Measurements from ENCODE around the gene NR6A1.

Gene NR6A1

GRCh38 chr9:124486778-124487259, 284.3 kb downstream of the NR6A1 start:
- Histone ChIP-seq H4K91ac (ENCODE audit: low read length) (no peak overlapping the region), H2BK120ac (ENCODE audit: low read depth, low read length) (no peak overlapping the region), H3K4ac (ENCODE audit: low read depth in 1 of 2, low read length in 2 of 2) (no peak overlapping the region), H2AFZ (ENCODE audit: low read depth, low read length) (no peak overlapping the region), H3K14ac (ENCODE audit: low read length in 2 of 2) (no peak overlapping the region), H4K8ac (ENCODE audit: low read length) (no peak overlapping the region), H3K27me3 (ENCODE audit: control insufficient read depth in 1 of 2, insufficient read depth in 1 of 2, low read length in 2 of 2) (peaks cover 62 to 85% of the 10 kb centered on the region in 2 experiments), H3K18ac (ENCODE audit: low read depth in 1 of 2, low read length in 2 of 2) (no peak overlapping the region), H2BK12ac (ENCODE audit: low read length in 2 of 2) (no peak overlapping the region), H3K9ac (ENCODE audit: low read length) (no peak overlapping the region), H2AK5ac (ENCODE audit: low read length, severe bottlenecking) (no peak overlapping the region), H3K4me1 (ENCODE audit: control insufficient read depth, insufficient read depth, low read depth, low read length) (peaks cover 1% of the 10 kb centered on the region), H3K36me3 (ENCODE audit: control insufficient read depth in 1 of 2, insufficient read depth in 2 of 2, low read depth in 1 of 2, low read length in 2 of 2) (no peaks in the 10 kb centered on the region), H3K23ac (ENCODE audit: low read length in 2 of 2) (no peak overlapping the region), H3K4me2 (ENCODE audit: low read length, poor library complexity, severe bottlenecking) (no peak overlapping the region), H3K27ac (ENCODE audit: low read length, poor library complexity, severe bottlenecking) (no peak overlapping the region), H2BK15ac (ENCODE audit: low read depth, poor library complexity, severe bottlenecking) (no peak overlapping the region), H3K4me3 (ENCODE audit: insufficient read depth in 1 of 2, low read depth in 1 of 2, low read length in 2 of 2) (no peak overlapping the region), H3K9me3 (ENCODE audit: control insufficient read depth, low read length) (peaks cover 3% of the 10 kb centered on the region), H2BK5ac (ENCODE audit: low read depth, low read length, poor library complexity, severe bottlenecking) (no peak overlapping the region), H3K79me1 (replicated peaks; ENCODE audit: low read length, poor library complexity, severe bottlenecking) (no peaks in the 10 kb centered on the region)
- no peak for DNase-seq
- whole genome bisulfite sequencing = 70% methylated on average over 17 of the region's 17 CpGs

- H2BK15ac ChIP-seq (ENCODE audit: low read depth, poor library complexity, severe bottlenecking) = no peak overlapping the region
- H3K14ac ChIP-seq (ENCODE audit: low read length in 2 of 2) = no peak overlapping the region
- H2BK120ac ChIP-seq (ENCODE audit: low read depth, low read length) = no peak overlapping the region
- H3K4me3 ChIP-seq (ENCODE audit: insufficient read depth in 1 of 2, low read depth in 1 of 2, low read length in 2 of 2) = no peak overlapping the region
- no peak overlapping the region for H3K9ac ChIP-seq (ENCODE audit: low read length)
- DNase-seq = no peak
- WGBS = 86% methylated on average over 14 of the region's 15 CpGs
- H3K23ac ChIP-seq (ENCODE audit: low read length in 2 of 2) = no peak overlapping the region
- H3K27ac ChIP-seq (ENCODE audit: low read length, poor library complexity, severe bottlenecking) = no peak overlapping the region
- H3K36me3 ChIP-seq (ENCODE audit: control insufficient read depth in 1 of 2, insufficient read depth in 2 of 2, low read depth in 1 of 2, low read length in 2 of 2) = no peaks in the 10 kb centered on the region
- no peak overlapping the region for H3K4ac ChIP-seq (ENCODE audit: low read depth in 1 of 2, low read length in 2 of 2)
- H3K9me3 ChIP-seq (ENCODE audit: control insufficient read depth, low read length) = peaks cover 3% of the 10 kb centered on the region
- H3K4me1 ChIP-seq (ENCODE audit: control insufficient read depth, insufficient read depth, low read depth, low read length) = peaks cover 1% of the 10 kb centered on the region
- H4K91ac ChIP-seq (ENCODE audit: low read length) = no peak overlapping the region
- H3K27me3 ChIP-seq (ENCODE audit: control insufficient read depth in 1 of 2, insufficient read depth in 1 of 2, low read length in 2 of 2) = peaks cover 63 to 88% of the 10 kb centered on the region in 2 experiments
- no peak overlapping the region for H2BK12ac ChIP-seq (ENCODE audit: low read length in 2 of 2)
- H2AFZ ChIP-seq (ENCODE audit: low read depth, low read length) = no peak overlapping the region
- H3K18ac ChIP-seq (ENCODE audit: low read depth in 1 of 2, low read length in 2 of 2) = no peak overlapping the region
- no peak overlapping the region for H3K4me2 ChIP-seq (ENCODE audit: low read length, poor library complexity, severe bottlenecking)
- no peak overlapping the region for H2AK5ac ChIP-seq (ENCODE audit: low read length, severe bottlenecking)
- no peak overlapping the region for H4K8ac ChIP-seq (ENCODE audit: low read length)
- H2BK5ac ChIP-seq (ENCODE audit: low read depth, low read length, poor library complexity, severe bottlenecking) = no peak overlapping the region
- H3K79me1 ChIP-seq (replicated peaks; ENCODE audit: low read length, poor library complexity, severe bottlenecking) = no peaks in the 10 kb centered on the region
Observed at GRCh38 chr9:124485936-124486335, 285.2 kb downstream of the NR6A1 start.

GRCh38 chr9:124485201-124485600, 285.9 kb downstream of the NR6A1 start:
- no peaks in the 10 kb centered on the region for H3K79me1 ChIP-seq (replicated peaks; ENCODE audit: low read length, poor library complexity, severe bottlenecking)
- peaks cover 62 to 90% of the 10 kb centered on the region in 2 experiments for H3K27me3 ChIP-seq (ENCODE audit: control insufficient read depth in 1 of 2, insufficient read depth in 1 of 2, low read length in 2 of 2)
- H3K4me2 ChIP-seq (ENCODE audit: low read length, poor library complexity, severe bottlenecking) = no peak overlapping the region
- no peak overlapping the region for H2BK5ac ChIP-seq (ENCODE audit: low read depth, low read length, poor library complexity, severe bottlenecking)
- H3K9ac ChIP-seq (ENCODE audit: low read length) = no peak overlapping the region
- H4K8ac ChIP-seq (ENCODE audit: low read length) = no peak overlapping the region
- H2BK15ac ChIP-seq (ENCODE audit: low read depth, poor library complexity, severe bottlenecking) = no peak overlapping the region
- 84% methylated on average over 12 of the region's 13 CpGs for WGBS
- no peak overlapping the region for H3K4me3 ChIP-seq (ENCODE audit: insufficient read depth in 1 of 2, low read depth in 1 of 2, low read length in 2 of 2)
- no peak overlapping the region for H3K14ac ChIP-seq (ENCODE audit: low read length in 2 of 2)
- no peak overlapping the region for H2BK120ac ChIP-seq (ENCODE audit: low read depth, low read length)
- no peak overlapping the region for H2AK5ac ChIP-seq (ENCODE audit: low read length, severe bottlenecking)
- peaks cover 3% of the 10 kb centered on the region for H3K9me3 ChIP-seq (ENCODE audit: control insufficient read depth, low read length)
- H4K91ac ChIP-seq (ENCODE audit: low read length) = no peak overlapping the region
- H2AFZ ChIP-seq (ENCODE audit: low read depth, low read length) = no peak overlapping the region
- no peaks in the 10 kb centered on the region for H3K36me3 ChIP-seq (ENCODE audit: control insufficient read depth in 1 of 2, insufficient read depth in 2 of 2, low read depth in 1 of 2, low read length in 2 of 2)
- DNase-seq = no peak
- no peak overlapping the region for H3K23ac ChIP-seq (ENCODE audit: low read length in 2 of 2)
- no peak overlapping the region for H3K18ac ChIP-seq (ENCODE audit: low read depth in 1 of 2, low read length in 2 of 2)
- H3K27ac ChIP-seq (ENCODE audit: low read length, poor library complexity, severe bottlenecking) = no peak overlapping the region
- H3K4me1 ChIP-seq (ENCODE audit: control insufficient read depth, insufficient read depth, low read depth, low read length) = peaks cover 1% of the 10 kb centered on the region
- H2BK12ac ChIP-seq (ENCODE audit: low read length in 2 of 2) = no peak overlapping the region
- no peak overlapping the region for H3K4ac ChIP-seq (ENCODE audit: low read depth in 1 of 2, low read length in 2 of 2)

GRCh38 chr9:124483481-124483880, 287.6 kb downstream of the NR6A1 start:
- Histone ChIP-seq H4K8ac (ENCODE audit: low read length) (no peak overlapping the region), H3K4me2 (ENCODE audit: low read length, poor library complexity, severe bottlenecking) (no peak overlapping the region), H3K27me3 (ENCODE audit: control insufficient read depth in 1 of 2, insufficient read depth in 1 of 2, low read length in 2 of 2) (peaks cover 65 to 90% of the 10 kb centered on the region in 2 experiments), H3K4me1 (ENCODE audit: control insufficient read depth, insufficient read depth, low read depth, low read length) (peaks cover 1% of the 10 kb centered on the region), H4K91ac (ENCODE audit: low read length) (no peak overlapping the region), H3K4me3 (ENCODE audit: insufficient read depth in 1 of 2, low read depth in 1 of 2, low read length in 2 of 2) (no peak overlapping the region), H2BK15ac (ENCODE audit: low read depth, poor library complexity, severe bottlenecking) (no peak overlapping the region), H2BK12ac (ENCODE audit: low read length in 2 of 2) (no peak overlapping the region), H2BK120ac (ENCODE audit: low read depth, low read length) (no peak overlapping the region), H2BK5ac (ENCODE audit: low read depth, low read length, poor library complexity, severe bottlenecking) (no peak overlapping the region), H3K9ac (ENCODE audit: low read length) (no peak overlapping the region), H3K27ac (ENCODE audit: low read length, poor library complexity, severe bottlenecking) (no peak overlapping the region), H3K9me3 (ENCODE audit: control insufficient read depth, low read length) (no peaks in the 10 kb centered on the region), H3K79me1 (replicated peaks; ENCODE audit: low read length, poor library complexity, severe bottlenecking) (no peaks in the 10 kb centered on the region), H3K23ac (ENCODE audit: low read length in 2 of 2) (no peak overlapping the region), H2AK5ac (ENCODE audit: low read length, severe bottlenecking) (no peak overlapping the region), H3K4ac (ENCODE audit: low read depth in 1 of 2, low read length in 2 of 2) (no peak overlapping the region), H2AFZ (ENCODE audit: low read depth, low read length) (no peak overlapping the region), H3K36me3 (ENCODE audit: control insufficient read depth in 1 of 2, insufficient read depth in 2 of 2, low read depth in 1 of 2, low read length in 2 of 2) (no peaks in the 10 kb centered on the region), H3K14ac (ENCODE audit: low read length in 2 of 2) (peak overlapping the region in 1 of 2 experiments; percentile 63), H3K18ac (ENCODE audit: low read depth in 1 of 2, low read length in 2 of 2) (no peak overlapping the region)
- no peak for DNase-seq
- WGBS = 96% methylated on average over 9 of the region's 9 CpGs
